ENCODE data around the gene SCN1A. TPM values are rescaled to one million over a fixed set of nuclear protein-coding genes. Genes with fewer than 3 reads are reported as not detected.

SCN1A gene
- total and polyA plus RNA-seq, 2 experiments from 2014 or later: 0.08 TPM; not detected in 1

DNA sequence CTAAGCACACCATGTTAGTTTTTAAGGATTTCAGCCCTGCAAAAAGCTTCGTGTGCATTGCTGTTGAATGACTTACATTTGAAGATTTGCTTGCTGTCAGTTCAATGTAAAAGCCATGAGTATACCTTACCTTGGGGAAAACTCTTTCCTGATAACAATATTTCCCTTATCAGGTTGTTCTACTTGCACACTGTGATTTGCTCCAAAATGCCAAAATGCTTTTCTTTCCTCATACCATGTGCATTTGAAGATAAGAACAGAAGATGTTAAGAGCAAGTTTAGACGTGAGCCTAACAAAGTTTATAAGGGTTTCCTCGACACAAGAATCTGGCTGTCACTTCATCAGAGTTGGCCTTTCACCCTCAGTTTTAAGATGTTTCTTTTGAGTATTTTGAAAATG is 57.6 kb downstream of the SCN1A start:
- no peak overlapping the region for H3K4me2 ChIP-seq (ENCODE audit: unreplicated experiment)
- WGBS, 2 experiments (ENCODE audit: low coverage in 1 of 2, low lambda C conversion rate in 2 of 2, missing lambda C conversion rate in 2 of 2): 70 to 72% methylated on average over 3 of the region's 3 CpGs
- H3F3A ChIP-seq (ENCODE audit: insufficient read depth): no peaks in the 10 kb centered on the region
- no peaks in the 10 kb centered on the region for H3K4me1 ChIP-seq (ENCODE audit: insufficient read depth)
- H3K9me3 ChIP-seq (ENCODE audit: low read depth): no peaks in the 10 kb centered on the region
- DNase-seq: no peak
- H4K20me1 ChIP-seq (ENCODE audit: insufficient read depth): no peaks in the 10 kb centered on the region
- H3K4me3 ChIP-seq: no peak overlapping the region
- no peak overlapping the region for H3K9ac ChIP-seq
- no peak overlapping the region for H2AFZ ChIP-seq
- no peak overlapping the region for H3K27ac ChIP-seq
- no peaks in the 10 kb centered on the region for H3K79me2 ChIP-seq (ENCODE audit: insufficient read depth)
- no peaks in the 10 kb centered on the region for H3K27me3 ChIP-seq (replicated peaks; ENCODE audit: insufficient read depth)
- TF ChIP-seq EZH2 (IDR thresholded peaks at IDR 0.05; ENCODE audit: insufficient read depth, poor library complexity, severe bottlenecking) (no peak), EZH2phosphoT487 (IDR thresholded peaks at IDR 0.05; ENCODE audit: insufficient read depth, low read depth) (no peak)
- no peaks in the 10 kb centered on the region for H3K36me3 ChIP-seq (ENCODE audit: low read depth)
- in situ Hi-C loops (cut with MboI): no loop called here
- H3K9me2 ChIP-seq (ENCODE audit: insufficient read depth): no peaks in the 10 kb centered on the region

DNA sequence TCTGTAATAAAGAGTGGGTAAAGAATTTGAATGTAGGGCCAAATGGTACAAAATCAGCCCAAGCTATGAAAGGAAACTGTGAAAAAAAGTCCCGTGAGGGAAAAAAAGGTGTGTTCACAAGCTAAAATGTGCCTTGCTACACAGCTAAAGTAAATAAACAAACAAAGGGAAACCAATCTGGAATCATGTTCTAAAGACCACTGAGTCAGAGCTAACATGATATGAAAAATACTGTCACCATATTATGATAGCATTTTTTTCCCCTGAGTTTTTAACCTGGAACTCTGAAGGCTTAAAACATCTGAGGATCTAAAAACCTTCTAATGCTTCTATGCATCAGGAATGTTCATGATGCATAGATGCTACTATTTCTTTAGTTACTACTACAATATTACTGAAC is 58.8 kb downstream of the SCN1A start:
- 92 to 95% methylated on average over 1 of the region's 1 CpG for WGBS, 2 experiments (ENCODE audit: low coverage in 1 of 2, low lambda C conversion rate in 2 of 2, missing lambda C conversion rate in 2 of 2)
- in situ Hi-C loops (cut with MboI): no loop called here
- peak; percentile 11 for DNase-seq

GRCh38 chr2:166067229-166067628 is 60.6 kb downstream of the SCN1A start:
- H4K20me1 ChIP-seq (ENCODE audit: insufficient read depth): no peaks in the 10 kb centered on the region
- no peak for DNase-seq
- H3K4me3 ChIP-seq: no peak overlapping the region
- no peaks in the 10 kb centered on the region for H3K79me2 ChIP-seq (ENCODE audit: insufficient read depth)
- H3K4me2 ChIP-seq (ENCODE audit: unreplicated experiment): no peak overlapping the region
- H3K27ac ChIP-seq: no peak overlapping the region
- no peaks in the 10 kb centered on the region for H3K9me2 ChIP-seq (ENCODE audit: insufficient read depth)
- H3K4me1 ChIP-seq (ENCODE audit: insufficient read depth): no peaks in the 10 kb centered on the region
- H3K36me3 ChIP-seq (ENCODE audit: low read depth): no peaks in the 10 kb centered on the region
- no peaks in the 10 kb centered on the region for H3K9me3 ChIP-seq (ENCODE audit: low read depth)
- H3F3A ChIP-seq (ENCODE audit: insufficient read depth): no peaks in the 10 kb centered on the region
- H2AFZ ChIP-seq: no peak overlapping the region
- no peaks in the 10 kb centered on the region for H3K27me3 ChIP-seq (replicated peaks; ENCODE audit: insufficient read depth)
- in situ Hi-C loops (cut with MboI): no loop called here
- no peak overlapping the region for H3K9ac ChIP-seq
- TF ChIP-seq EZH2 (IDR thresholded peaks at IDR 0.05; ENCODE audit: insufficient read depth, poor library complexity, severe bottlenecking): no peak
- TF ChIP-seq EZH2phosphoT487 (IDR thresholded peaks at IDR 0.05; ENCODE audit: insufficient read depth, low read depth): no peak
- 93 to 97% methylated on average over 2 of the region's 2 CpGs for WGBS, 2 experiments (ENCODE audit: low coverage in 1 of 2, low lambda C conversion rate in 2 of 2, missing lambda C conversion rate in 2 of 2)

More for the DNA sequence above, 58.8 kb downstream of the SCN1A start:
- no peaks in the 10 kb centered on the region for H3K9me3 ChIP-seq (ENCODE audit: low read depth)
- no peak overlapping the region for H3K9ac ChIP-seq
- H3K36me3 ChIP-seq (ENCODE audit: low read depth): no peaks in the 10 kb centered on the region
- no peaks in the 10 kb centered on the region for H3K9me2 ChIP-seq (ENCODE audit: insufficient read depth)
- H3K4me3 ChIP-seq: no peak overlapping the region
- H3K4me2 ChIP-seq (ENCODE audit: unreplicated experiment): no peak overlapping the region
- no peaks in the 10 kb centered on the region for H3K4me1 ChIP-seq (ENCODE audit: insufficient read depth)
- H3F3A ChIP-seq (ENCODE audit: insufficient read depth): no peaks in the 10 kb centered on the region
- no peak overlapping the region for H2AFZ ChIP-seq
- H4K20me1 ChIP-seq (ENCODE audit: insufficient read depth): no peaks in the 10 kb centered on the region
- no peak overlapping the region for H3K27ac ChIP-seq
- TF ChIP-seq EZH2phosphoT487 (IDR thresholded peaks at IDR 0.05; ENCODE audit: insufficient read depth, low read depth) (no peak), EZH2 (IDR thresholded peaks at IDR 0.05; ENCODE audit: insufficient read depth, poor library complexity, severe bottlenecking) (no peak)
- H3K27me3 ChIP-seq (replicated peaks; ENCODE audit: insufficient read depth): no peaks in the 10 kb centered on the region
- no peaks in the 10 kb centered on the region for H3K79me2 ChIP-seq (ENCODE audit: insufficient read depth)

GRCh38 chr2:166060191-166060590 is 67.6 kb downstream of the SCN1A start:
- Histone ChIP-seq H3K9me2 (ENCODE audit: insufficient read depth) (no peaks in the 10 kb centered on the region), H3K79me2 (ENCODE audit: insufficient read depth) (no peaks in the 10 kb centered on the region), H3K9ac (no peak overlapping the region), H3F3A (ENCODE audit: insufficient read depth) (no peaks in the 10 kb centered on the region), H4K20me1 (ENCODE audit: insufficient read depth) (no peaks in the 10 kb centered on the region), H3K4me2 (ENCODE audit: unreplicated experiment) (no peak overlapping the region), H3K27ac (no peak overlapping the region), H3K4me1 (ENCODE audit: insufficient read depth) (peaks cover 6% of the 10 kb centered on the region), H3K27me3 (replicated peaks; ENCODE audit: insufficient read depth) (no peaks in the 10 kb centered on the region), H2AFZ (no peak overlapping the region), H3K9me3 (ENCODE audit: low read depth) (no peaks in the 10 kb centered on the region), H3K36me3 (ENCODE audit: low read depth) (no peaks in the 10 kb centered on the region), H3K4me3 (no peak overlapping the region)
- in situ Hi-C loops (cut with MboI): no loop called here
- peak; percentile 21 for DNase-seq
- no peak for TF ChIP-seq EZH2 (IDR thresholded peaks at IDR 0.05; ENCODE audit: insufficient read depth, poor library complexity, severe bottlenecking)
- TF ChIP-seq EZH2phosphoT487 (IDR thresholded peaks at IDR 0.05; ENCODE audit: insufficient read depth, low read depth): no peak
- WGBS, 2 experiments (ENCODE audit: low coverage in 1 of 2, low lambda C conversion rate in 2 of 2, missing lambda C conversion rate in 2 of 2): 64 to 66% methylated on average over 4 of the region's 4 CpGs
